ENCODE data around the gene HPSE2. TPM values are rescaled to one million over a fixed set of nuclear protein-coding genes. Genes with fewer than 3 reads are reported as not detected.

Gene HPSE2
- total and polyA plus RNA-seq, 2 of the 13 experiments (the other 11 are each of a cell fraction or from before 2014, with no cell fraction given), result 0.01 TPM; not detected in 1

DNA sequence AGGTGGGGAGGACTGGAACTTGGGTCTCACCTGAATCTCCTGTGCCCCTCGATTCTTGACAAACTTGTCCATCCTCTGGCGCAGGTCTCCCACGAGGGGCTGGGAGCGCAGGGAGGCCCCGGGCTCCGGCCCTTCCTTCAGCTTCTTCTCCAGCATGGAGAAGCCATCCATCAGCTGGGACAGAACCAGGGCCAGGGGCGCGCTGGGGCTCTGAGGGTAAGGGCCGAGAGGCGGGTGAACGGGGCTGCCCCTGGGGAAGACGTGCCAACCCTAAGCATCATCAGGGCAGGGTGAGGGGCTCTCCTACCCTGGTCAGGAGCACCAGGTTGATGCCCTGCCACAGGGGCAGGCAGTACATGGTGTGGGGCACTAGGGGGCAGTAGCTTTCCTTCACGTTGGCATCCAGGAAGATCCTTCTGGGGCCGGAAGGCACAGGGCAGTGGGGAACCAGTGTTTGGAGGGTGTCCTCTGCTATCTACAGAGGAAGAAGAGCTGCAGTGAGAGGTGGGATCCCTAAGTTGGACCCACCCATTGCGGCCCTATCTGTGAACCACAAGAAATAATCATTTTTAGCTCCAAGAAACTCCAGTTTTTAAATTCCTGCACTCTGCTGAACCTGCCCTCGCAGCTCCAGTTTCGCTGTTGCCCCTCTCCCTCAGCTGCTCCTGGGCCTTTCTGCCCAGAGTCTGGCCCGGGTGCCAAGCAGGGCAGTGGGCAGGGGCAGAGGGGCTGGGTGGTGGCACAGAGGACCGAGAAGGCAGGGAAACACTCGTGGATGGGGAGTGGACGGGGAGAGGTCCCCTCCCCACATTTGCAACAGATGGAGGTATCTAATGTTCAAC, 809.9 kb downstream of the HPSE2 start (continued):
- TF ChIP-seq, protein P1, sequence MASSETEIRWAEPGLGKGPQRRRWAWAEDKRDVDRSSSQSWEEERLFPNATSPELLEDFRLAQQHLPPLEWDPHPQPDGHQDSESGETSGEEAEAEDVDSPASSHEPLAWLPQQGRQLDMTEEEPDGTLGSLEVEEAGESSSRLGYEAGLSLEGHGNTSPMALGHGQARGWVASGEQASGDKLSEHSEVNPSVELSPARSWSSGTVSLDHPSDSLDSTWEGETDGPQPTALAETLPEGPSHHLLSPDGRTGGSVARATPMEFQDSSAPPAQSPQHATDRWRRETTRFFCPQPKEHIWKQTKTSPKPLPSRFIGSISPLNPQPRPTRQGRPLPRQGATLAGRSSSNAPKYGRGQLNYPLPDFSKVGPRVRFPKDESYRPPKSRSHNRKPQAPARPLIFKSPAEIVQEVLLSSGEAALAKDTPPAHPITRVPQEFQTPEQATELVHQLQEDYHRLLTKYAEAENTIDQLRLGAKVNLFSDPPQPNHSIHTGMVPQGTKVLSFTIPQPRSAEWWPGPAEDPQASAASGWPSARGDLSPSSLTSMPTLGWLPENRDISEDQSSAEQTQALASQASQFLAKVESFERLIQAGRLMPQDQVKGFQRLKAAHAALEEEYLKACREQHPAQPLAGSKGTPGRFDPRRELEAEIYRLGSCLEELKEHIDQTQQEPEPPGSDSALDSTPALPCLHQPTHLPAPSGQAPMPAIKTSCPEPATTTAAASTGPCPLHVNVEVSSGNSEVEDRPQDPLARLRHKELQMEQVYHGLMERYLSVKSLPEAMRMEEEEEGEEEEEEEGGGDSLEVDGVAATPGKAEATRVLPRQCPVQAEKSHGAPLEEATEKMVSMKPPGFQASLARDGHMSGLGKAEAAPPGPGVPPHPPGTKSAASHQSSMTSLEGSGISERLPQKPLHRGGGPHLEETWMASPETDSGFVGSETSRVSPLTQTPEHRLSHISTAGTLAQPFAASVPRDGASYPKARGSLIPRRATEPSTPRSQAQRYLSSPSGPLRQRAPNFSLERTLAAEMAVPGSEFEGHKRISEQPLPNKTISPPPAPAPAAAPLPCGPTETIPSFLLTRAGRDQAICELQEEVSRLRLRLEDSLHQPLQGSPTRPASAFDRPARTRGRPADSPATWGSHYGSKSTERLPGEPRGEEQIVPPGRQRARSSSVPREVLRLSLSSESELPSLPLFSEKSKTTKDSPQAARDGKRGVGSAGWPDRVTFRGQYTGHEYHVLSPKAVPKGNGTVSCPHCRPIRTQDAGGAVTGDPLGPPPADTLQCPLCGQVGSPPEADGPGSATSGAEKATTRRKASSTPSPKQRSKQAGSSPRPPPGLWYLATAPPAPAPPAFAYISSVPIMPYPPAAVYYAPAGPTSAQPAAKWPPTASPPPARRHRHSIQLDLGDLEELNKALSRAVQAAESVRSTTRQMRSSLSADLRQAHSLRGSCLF (CRISPR knock-in tag; IDR thresholded peaks at IDR 0.05; ENCODE audit: borderline replicate concordance), result no peak

DNA sequence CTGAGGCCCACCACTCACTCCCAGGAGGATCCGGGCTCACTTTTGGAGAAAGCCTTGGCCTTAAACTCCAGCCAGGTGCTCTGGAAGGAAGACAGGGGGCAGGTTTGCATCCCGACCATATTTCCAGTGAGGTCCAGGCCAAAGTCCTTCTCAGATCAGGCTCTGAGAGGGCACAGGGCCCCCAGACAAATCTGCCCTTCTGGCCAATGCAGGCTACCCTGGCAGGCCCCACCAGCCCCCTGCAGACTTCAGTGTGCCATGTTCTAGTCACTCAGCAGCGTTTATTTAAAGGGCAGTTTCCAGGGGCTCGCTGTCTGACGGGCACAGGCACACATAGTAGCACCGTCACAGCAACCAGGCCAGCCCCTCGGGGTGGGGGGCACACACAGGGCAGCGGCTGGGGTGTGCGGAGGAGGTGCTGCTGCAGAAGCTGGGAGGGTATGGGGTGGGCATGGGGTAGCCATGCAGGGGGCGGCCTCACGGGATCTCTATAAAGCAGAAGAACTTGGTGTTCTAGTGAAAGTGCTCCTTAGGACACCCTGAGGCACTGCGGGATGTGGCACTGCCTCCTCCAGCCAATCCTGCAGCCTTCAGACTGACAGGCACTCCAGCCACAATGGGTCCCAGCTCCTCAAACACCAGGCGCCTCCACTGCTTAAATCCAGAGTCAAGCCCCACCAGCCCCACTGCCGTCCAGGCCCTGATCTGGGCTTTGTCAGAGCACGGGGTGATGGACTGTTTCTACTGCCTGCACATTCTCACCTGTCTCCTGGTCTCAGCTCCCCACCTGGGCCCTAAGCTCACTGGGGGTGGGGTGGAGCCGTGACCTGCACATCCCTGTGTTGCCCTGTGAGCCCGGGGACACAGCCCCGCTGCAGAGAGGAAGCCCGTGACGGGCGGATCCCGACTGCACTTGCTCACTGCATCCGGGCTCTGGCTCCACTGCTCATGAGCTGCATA, 811.1 kb downstream of the HPSE2 start:
- H3K79me2 ChIP-seq (ENCODE audit: insufficient read depth, low read length), result no peaks in the 10 kb centered on the region
- H3K36me3 ChIP-seq (replicated peaks in 1 of 2; ENCODE audit: control insufficient read depth in 1 of 2, insufficient read depth in 2 of 2, low read length in 2 of 2), result peaks cover 6 to 13% of the 10 kb centered on the region in 2 experiments; a peak in 4 of 5 replicates
- POLR2A ChIA-PET, result interaction anchor here (3.7 kb wide), 1 partner anchor 10 kb away, joined by 29 read pairs; the partner anchor contains the start of gene PYROXD2
- in situ Hi-C loops (cut with HindIII; ENCODE audit: extremely low pct_ligation_motif_present, low pct_unique_long_range_greater_than_20kb) (no loop called here), intact Hi-C loops (cut with micrococcal nuclease; ENCODE audit: unreplicated experiment) (no loop called here)
- H3K9ac ChIP-seq (ENCODE audit: insufficient read depth, low read depth, low read length), result no peak overlapping the region
- H3K4me1 ChIP-seq (ENCODE audit: insufficient read depth, low read length), result peaks cover 10% of the 10 kb centered on the region
- DNase-seq (ENCODE audit: low spot score), result peak; percentile 13
- FAIRE-seq, result no peak
- ATAC-seq, result peak; percentile 46
- H3K4me2 ChIP-seq (ENCODE audit: low read depth, low read length), result peak overlapping the region; percentile 9; the same call in 1 of the 2 replicates
- H3K4me3 ChIP-seq (replicated peaks in 1 of 3; ENCODE audit: insufficient read depth in 1 of 3, low read depth in 2 of 3, low read length in 3 of 3), result no peak overlapping the region
- no peak overlapping the region for H3K27ac ChIP-seq (ENCODE audit: extremely low read length, insufficient read depth, low read length)
- H2AFZ ChIP-seq (ENCODE audit: low read length), result no peak overlapping the region
- BruUV-seq (replicated peaks), result no TSS peak
- 93% methylated on average over 6 of the region's 23 CpGs for WGBS (ENCODE audit: low lambda C conversion rate)
- H4K20me1 ChIP-seq (ENCODE audit: insufficient read depth, low read length), result 0 out of 2 replicates have a peak, but pooled peaks cover 2% of the 10 kb centered on the region
- H3K27me3 ChIP-seq (ENCODE audit: control insufficient read depth in 1 of 2, insufficient read depth in 2 of 2, low read length in 2 of 2), result no peaks in the 10 kb centered on the region
- no peaks in the 10 kb centered on the region for H3K9me3 ChIP-seq (ENCODE audit: low read length)
- CTCF ChIA-PET (ENCODE audit: low intra/inter-chr PET ratio, low total read pairs), result no interaction called here
- TF ChIP-seq, protein P2, sequence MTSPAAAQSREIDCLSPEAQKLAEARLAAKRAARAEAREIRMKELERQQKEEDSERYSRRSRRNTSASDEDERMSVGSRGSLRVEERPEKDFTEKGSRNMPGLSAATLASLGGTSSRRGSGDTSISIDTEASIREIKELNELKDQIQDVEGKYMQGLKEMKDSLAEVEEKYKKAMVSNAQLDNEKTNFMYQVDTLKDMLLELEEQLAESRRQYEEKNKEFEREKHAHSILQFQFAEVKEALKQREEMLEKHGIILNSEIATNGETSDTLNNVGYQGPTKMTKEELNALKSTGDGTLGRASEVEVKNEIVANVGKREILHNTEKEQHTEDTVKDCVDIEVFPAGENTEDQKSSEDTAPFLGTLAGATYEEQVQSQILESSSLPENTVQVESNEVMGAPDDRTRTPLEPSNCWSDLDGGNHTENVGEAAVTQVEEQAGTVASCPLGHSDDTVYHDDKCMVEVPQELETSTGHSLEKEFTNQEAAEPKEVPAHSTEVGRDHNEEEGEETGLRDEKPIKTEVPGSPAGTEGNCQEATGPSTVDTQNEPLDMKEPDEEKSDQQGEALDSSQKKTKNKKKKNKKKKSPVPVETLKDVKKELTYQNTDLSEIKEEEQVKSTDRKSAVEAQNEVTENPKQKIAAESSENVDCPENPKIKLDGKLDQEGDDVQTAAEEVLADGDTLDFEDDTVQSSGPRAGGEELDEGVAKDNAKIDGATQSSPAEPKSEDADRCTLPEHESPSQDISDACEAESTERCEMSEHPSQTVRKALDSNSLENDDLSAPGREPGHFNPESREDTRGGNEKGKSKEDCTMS (CRISPR knock-in tag; conservative IDR thresholded peaks at IDR 0.05), result no peak
- TF ChIP-seq HNF4A (CRISPR knock-in tag; IDR thresholded peaks at IDR 0.05) (peak; percentile 45; the same call in 1 of the 2 replicates), ZMYM3 (CRISPR knock-in tag; IDR thresholded peaks at IDR 0.05) (no peak), SP4 (CRISPR knock-in tag; IDR thresholded peaks at IDR 0.05) (no peak), BORCS8-MEF2B (CRISPR knock-in tag; IDR thresholded peaks at IDR 0.05) (no peak), ZNF775 (CRISPR knock-in tag; IDR thresholded peaks at IDR 0.05; ENCODE audit: borderline replicate concordance) (no peak), KDM4B (CRISPR knock-in tag; IDR thresholded peaks at IDR 0.05) (no peak), YY1 (IDR thresholded peaks at IDR 0.05; ENCODE audit: insufficient read depth, insufficient replicate concordance, low read depth, low read length) (no peak)
- TF ChIP-seq, protein P3, sequence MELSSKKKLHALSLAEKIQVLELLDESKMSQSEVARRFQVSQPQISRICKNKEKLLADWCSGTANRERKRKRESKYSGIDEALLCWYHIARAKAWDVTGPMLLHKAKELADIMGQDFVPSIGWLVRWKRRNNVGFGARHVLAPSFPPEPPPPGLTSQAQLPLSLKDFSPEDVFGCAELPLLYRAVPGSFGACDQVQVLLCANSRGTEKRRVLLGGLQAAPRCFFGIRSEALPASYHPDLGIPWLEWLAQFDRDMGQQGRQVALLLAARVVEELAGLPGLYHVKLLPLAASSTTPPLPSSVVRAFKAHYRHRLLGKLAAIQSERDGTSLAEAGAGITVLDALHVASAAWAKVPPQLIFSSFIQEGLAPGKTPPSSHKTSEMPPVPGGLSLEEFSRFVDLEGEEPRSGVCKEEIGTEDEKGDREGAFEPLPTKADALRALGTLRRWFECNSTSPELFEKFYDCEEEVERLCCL (CRISPR knock-in tag; IDR thresholded peaks at IDR 0.05; ENCODE audit: borderline replicate concordance), result no peak
